T-helper 2 cell treated with Interferon-gamma antibody and Interleukin-4, amounts not matched to agents 5 μg/mL and 100 μg/mL, for 36 hours (primary cell): ENCODE data around the gene PARP1.

ENCODE experiments used
- DNase-seq: peaks from one replicate; pipeline ENCODE4 v3.0.0; 2021; ENCODE audit warnings: low spot score
- H3K27ac Mint-ChIP-seq: one replicate; pipeline ENCODE4 v1.8.0; 2021; ENCODE audit warnings: mild to moderate bottlenecking, mixed read lengths
- H3K27me3 Mint-ChIP-seq: one replicate; pipeline ENCODE4 v1.8.0; 2021; ENCODE audit warnings: low read depth, mixed read lengths
- H3K36me3 Mint-ChIP-seq: one replicate; pipeline ENCODE4 v1.8.0; 2021; ENCODE audit warnings: low read depth, mixed read lengths
- H3K4me1 Mint-ChIP-seq: one replicate; pipeline ENCODE4 v1.8.0; 2021; ENCODE audit warnings: low read depth, mixed read lengths
- H3K4me3 Mint-ChIP-seq: one replicate; pipeline ENCODE4 v1.8.0; 2022; ENCODE audit warnings: mild to moderate bottlenecking, moderate library complexity, mixed read lengths
- H3K9me3 Mint-ChIP-seq: one replicate; pipeline ENCODE4 v1.8.0; 2021; ENCODE audit warnings: mixed read lengths

Gene PARP1

DNA sequence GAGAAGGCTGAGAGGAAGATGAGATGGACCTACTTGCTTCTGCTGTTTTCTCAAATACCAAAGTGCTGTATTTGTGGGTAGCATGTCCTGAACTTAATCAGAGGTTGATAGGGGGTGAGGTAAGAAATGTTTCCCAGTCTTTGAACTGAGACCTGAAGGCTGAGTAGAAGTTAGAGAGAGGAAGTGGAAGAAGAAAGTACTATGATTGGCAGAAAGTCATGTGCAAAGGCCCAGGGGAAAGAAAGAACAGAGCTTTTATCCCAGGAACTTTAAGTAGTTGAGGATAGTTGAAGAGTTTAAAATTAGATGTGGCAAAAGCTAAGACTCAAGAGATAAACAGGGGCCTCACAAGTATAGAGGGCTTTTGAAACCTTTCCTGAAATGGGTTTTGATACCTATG, 83.4 kb downstream of the PARP1 start:
- H3K4me3 Mint-ChIP-seq = no peak overlapping the region
- DNase-seq = no peak
- H3K36me3 Mint-ChIP-seq = no peaks in the 10 kb centered on the region
- H3K27ac Mint-ChIP-seq = no peak overlapping the region
- peaks cover 19% of the 10 kb centered on the region for H3K4me1 Mint-ChIP-seq
- no peaks in the 10 kb centered on the region for H3K9me3 Mint-ChIP-seq
- peaks cover 12% of the 10 kb centered on the region for H3K27me3 Mint-ChIP-seq

DNA sequence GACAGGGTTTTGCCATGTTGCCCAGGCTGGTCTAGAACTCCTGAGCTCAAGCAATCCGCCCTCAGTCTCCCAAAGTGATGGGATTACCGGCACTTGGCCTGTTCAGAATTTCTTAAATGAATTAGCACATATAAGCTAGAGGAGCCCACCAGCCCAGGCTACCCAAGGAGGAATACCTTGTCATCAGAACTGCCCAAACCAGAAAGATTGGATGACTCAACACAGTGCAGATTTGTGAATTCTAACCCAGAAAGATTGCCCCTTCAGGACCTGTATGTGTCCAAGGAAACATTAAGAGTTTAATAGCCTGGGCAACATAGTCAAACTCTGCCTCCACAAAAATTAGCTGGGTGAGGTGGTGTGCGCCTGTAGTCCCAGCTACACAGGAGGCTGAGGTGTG, 84.9 kb downstream of the PARP1 start:
- peaks cover 12% of the 10 kb centered on the region for H3K27me3 Mint-ChIP-seq
- peaks cover 18% of the 10 kb centered on the region for H3K4me1 Mint-ChIP-seq
- DNase-seq = no peak
- no peaks in the 10 kb centered on the region for H3K36me3 Mint-ChIP-seq
- H3K4me3 Mint-ChIP-seq = no peak overlapping the region
- no peak overlapping the region for H3K27ac Mint-ChIP-seq
- H3K9me3 Mint-ChIP-seq = no peaks in the 10 kb centered on the region

DNA sequence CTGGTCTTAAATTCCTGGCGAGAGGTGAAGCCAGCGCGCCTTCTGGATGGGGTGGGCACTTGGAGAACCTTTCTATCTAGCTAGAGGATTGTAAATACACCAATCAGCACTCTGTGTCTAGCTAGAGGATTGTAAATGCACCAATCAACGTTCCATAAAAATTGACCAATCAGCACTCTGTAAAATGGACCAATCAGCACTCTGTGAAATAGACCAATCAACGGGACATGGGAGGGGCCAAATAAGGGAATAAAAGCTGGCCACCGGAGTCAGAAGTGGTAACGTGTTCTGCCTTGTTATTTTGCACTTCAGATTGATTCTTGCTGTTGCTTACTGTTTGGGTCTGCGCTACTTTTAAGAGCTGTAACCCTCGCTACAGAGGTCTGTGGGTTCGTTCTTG, 87.0 kb downstream of the PARP1 start:
- no peaks in the 10 kb centered on the region for H3K9me3 Mint-ChIP-seq
- no peak overlapping the region for H3K4me3 Mint-ChIP-seq
- H3K36me3 Mint-ChIP-seq = no peaks in the 10 kb centered on the region
- H3K4me1 Mint-ChIP-seq = peaks cover 6% of the 10 kb centered on the region
- no peak overlapping the region for H3K27ac Mint-ChIP-seq
- H3K27me3 Mint-ChIP-seq = peaks cover 20% of the 10 kb centered on the region
- DNase-seq = no peak

DNA sequence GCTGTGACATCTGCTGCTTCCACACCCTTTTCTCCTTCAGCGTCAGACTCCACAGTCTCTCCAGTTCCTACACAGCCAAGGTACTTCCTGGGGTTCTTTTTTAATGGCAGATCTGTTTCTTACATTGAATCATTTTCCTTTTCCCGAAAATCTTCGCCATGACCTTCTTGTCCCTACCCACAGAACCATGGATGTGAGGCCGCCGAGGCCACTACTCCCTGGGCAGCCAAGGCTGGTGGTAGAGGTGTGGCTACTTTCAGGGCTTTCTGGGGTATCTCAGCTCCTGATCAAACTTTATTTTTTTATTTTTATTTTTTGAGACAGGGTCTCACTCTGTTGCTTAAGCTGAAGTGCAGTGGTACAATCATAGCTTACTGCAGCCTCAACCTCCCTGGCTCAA, 89.4 kb downstream of the PARP1 start:
- no peak overlapping the region for H3K4me3 Mint-ChIP-seq
- DNase-seq = no peak
- no peaks in the 10 kb centered on the region for H3K36me3 Mint-ChIP-seq
- H3K4me1 Mint-ChIP-seq = peaks cover 3% of the 10 kb centered on the region
- peaks cover 33% of the 10 kb centered on the region for H3K27me3 Mint-ChIP-seq
- no peak overlapping the region for H3K27ac Mint-ChIP-seq
- peaks cover 7% of the 10 kb centered on the region for H3K9me3 Mint-ChIP-seq

DNA sequence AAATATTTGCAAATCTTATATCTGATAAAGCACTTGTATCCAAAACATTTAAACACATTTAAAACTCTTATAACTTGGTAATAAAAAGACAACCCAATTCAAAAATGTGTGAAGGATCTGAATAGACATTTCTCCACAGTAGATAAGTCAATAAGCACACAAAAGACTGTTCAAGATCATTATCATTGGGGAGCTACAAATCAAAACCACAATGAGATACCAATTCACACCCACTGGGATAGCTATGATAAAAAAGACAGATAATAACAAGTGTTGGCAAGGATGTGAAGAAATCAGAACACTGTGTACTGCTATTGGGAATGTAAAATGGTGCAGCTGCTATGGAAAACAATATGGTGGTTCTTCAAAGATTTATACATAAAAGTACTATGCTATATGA, 93.8 kb downstream of the PARP1 start:
- DNase-seq = no peak
- H3K4me1 Mint-ChIP-seq = peaks cover 12% of the 10 kb centered on the region
- H3K9me3 Mint-ChIP-seq = peaks cover 7% of the 10 kb centered on the region
- peaks cover 42% of the 10 kb centered on the region for H3K27me3 Mint-ChIP-seq
- no peak overlapping the region for H3K27ac Mint-ChIP-seq
- no peak overlapping the region for H3K4me3 Mint-ChIP-seq
- H3K36me3 Mint-ChIP-seq = no peaks in the 10 kb centered on the region

DNA sequence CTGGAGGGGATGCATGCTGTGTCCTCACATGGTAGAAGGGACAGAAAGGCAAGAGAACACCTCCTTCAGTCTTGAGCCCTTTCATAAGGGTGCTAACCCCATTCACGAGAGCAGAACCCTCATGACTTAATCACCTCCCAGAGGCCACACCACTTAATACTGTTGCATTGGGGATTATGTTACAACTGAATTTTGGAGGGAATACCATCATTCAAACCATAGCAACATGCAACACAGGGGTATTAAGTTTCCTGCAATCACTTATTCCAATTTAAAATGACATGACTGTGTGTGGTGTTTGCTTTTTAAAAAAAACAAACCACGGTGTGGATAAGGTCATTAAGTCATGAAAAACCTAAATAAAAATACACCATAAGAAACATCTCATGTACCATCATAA, 95.8 kb downstream of the PARP1 start:
- H3K27me3 Mint-ChIP-seq = peaks cover 40% of the 10 kb centered on the region
- DNase-seq = no peak
- peaks cover 7% of the 10 kb centered on the region for H3K9me3 Mint-ChIP-seq
- H3K27ac Mint-ChIP-seq = no peak overlapping the region
- H3K36me3 Mint-ChIP-seq = no peaks in the 10 kb centered on the region
- peaks cover 15% of the 10 kb centered on the region for H3K4me1 Mint-ChIP-seq
- no peak overlapping the region for H3K4me3 Mint-ChIP-seq

DNA sequence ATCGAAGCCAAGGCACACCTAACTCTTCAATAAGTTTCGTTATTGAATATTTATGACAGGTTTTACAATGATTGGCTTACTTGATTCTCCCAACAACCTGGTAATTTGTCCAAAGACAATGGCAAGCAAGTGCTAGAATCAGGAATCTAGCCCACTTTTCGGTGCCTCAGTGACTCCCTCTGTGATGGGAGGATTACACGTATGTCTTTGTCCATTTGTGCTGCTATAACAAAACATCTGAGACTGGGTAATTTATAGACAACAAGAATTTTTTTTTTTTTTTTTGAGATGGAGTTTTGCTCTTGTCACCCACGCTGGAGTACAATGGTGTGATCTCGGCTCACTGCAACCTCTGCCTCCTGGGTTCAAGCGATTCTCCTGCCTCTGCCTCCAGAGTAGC, 96.5 kb downstream of the PARP1 start:
- Mint-ChIP-seq H3K9me3 (peaks cover 7% of the 10 kb centered on the region), H3K27ac (no peak overlapping the region), H3K36me3 (no peaks in the 10 kb centered on the region), H3K27me3 (peaks cover 38% of the 10 kb centered on the region), H3K4me1 (peaks cover 20% of the 10 kb centered on the region), H3K4me3 (no peak overlapping the region)
- DNase-seq = no peak
